LNCAP (cell line): Measurements from ENCODE around the gene ROBO1.

Experiments used
- CTCF ChIP-seq: fragments of 450-650 bp; IDR thresholded peaks from 2 replicates; pipeline ENCODE4 v1.5.1; 2017; ENCODE audit warnings: mild to moderate bottlenecking

Gene ROBO1

DNA sequence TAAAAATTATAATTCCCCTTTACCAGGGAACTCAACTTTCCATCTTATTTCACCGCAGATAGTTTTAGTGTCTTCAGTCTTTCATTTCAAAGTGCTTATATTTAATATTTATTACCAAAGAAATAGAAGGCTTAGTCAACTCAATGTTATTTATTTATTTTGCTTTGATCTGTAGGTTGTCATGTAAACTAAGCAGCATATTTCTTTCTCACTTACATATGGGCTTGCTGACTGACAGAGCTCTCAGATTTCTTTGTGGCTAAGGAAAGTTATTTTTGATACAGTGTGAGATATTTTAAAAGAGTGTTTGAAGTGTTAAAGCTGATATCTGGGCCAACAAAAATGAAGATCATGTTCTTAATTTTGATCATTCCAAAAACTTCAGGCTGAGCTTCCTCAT lies 331.4 kb downstream of the ROBO1 start:
- TF ChIP-seq CTCF: no peak

DNA sequence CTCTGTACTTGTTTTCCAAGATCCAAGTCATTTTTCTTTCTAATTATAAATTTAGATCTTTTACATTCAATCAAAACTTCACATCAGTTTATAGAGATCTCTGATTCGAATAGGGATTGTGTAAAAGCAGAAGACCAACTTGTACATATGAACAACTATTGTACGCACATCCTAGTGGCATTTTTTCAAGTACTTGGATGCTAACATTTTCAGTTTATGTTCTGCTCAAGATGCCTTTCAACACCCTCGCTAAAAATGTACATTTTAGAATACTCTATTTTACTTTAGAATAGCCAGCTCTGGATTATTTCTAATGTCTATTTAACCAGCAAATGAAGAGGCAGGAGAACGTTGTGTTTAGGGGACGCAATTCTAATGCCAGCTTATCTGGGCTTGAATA lies 340.7 kb downstream of the ROBO1 start:
- TF ChIP-seq CTCF: no peak

- no peak for TF ChIP-seq CTCF
Measured at GRCh38 chr3:79424811-79425210, 343.0 kb downstream of the ROBO1 start.

DNA sequence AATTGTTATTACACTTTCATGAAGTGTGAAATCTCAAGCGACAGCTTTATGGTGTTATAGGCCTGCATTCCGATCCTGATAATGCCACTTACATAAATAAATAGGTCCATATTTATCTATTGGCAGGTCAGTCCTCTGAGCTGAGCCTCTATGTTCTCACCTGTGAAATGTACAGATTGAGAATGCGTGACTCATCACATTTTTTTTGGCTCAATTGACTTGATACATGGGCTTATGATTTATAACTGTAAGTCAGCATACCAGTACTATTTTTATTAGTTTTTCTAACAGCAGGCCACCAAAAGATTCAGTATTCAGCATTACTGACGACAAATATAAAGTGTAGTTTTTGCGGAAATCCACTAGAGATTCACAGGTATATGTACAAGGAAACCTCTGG lies 344.4 kb downstream of the ROBO1 start:
- TF ChIP-seq CTCF: no peak

DNA sequence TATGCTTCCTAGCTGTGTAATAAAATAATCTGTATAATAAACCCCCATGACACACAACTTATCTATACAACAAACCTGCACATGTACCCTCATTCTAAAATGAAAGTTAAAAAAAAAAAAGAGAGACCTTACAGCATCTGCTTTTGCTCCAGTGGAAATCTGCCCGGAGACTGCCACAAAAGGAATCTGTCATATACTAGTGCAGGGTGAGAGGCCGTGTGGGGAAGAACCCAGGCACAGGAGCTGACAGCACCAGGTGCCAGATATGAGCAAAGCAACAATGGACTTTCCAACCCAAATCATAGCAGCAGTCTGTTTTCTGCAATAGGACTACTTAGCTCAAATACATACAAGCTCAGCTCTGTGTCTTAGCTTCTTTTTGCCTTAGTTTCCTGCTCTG lies 346.5 kb downstream of the ROBO1 start:
- no peak for TF ChIP-seq CTCF

DNA sequence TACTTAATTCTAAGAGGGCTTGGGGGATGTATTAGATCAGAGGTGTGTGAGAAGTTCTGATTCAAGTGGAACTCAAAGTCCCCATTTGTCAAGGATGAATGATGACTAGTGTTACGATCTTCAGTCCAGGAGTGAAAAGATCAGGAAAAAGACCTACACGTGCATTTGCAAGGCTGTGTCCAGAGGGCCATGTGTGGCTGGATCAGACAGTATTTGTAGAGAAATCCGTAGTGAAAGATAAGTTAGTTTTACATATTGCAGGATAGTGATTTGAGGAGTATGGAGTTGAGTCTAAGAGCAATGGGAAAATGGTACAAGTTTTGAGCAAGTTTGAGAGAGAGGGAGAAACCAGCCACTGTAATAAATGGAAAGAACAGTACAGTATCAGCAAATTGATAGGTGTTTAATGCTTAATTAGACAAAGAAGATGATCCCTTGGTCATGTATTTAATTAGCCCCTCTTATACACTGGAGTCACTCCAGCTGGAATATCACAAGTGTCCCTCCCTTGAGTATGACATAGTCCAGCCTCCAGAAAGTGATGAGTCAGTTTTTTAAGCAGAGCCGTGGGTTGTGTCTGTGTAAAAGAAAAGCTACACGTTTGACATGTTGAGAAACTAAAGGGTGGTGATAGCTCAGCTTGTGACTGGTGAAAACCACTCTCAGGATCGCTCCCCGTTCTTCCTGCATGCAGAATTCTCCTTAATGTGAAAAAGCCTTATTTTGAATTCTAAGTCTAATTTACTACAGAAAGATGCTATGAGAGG lies 348.8 kb downstream of the ROBO1 start:
- TF ChIP-seq CTCF: no peak

DNA sequence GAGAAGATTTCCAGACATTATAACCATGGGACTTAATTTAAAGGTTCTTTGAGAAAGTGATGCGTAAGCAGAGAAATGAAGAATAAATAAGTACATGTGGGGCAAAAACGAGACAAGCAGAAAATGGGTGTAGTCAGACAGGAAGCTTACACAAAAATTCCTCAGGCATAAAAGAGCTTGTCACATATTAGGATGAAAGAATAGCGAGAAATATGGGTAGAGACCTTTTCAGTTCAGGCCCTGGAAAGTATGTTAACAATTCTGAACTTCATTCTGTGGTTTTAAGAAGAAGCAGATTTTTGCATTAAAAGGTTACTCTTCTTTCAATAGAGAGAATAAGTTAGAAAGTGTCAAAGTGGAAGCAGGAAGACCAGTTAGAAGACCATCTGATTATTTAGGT lies 352.4 kb downstream of the ROBO1 start:
- TF ChIP-seq CTCF: no peak

DNA sequence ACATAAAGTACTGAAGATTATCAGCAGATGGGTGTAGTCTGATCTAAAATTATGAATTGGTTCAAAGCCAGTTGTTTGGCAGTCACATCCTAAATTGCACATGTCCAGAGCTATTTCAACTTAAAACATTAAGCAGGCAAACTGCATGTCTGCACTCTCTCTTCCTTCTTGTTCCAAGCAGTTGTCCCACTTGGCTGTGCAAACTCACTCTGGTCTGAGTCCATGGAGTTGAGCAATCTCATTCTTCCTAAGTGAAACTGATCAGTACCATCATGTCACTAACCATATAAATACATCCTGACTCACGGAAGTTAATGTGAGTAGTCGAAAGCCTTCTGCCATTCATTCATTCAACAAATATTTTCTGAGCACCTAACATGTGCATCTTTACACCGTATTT lies 353.0 kb downstream of the ROBO1 start:
- no peak for TF ChIP-seq CTCF
